GM19463 (cell line): ENCODE data around the gene DCUN1D2.
"Not testable (repeated sequence)": the region's sequence is repeated elsewhere in the genome, so short reads cannot be mapped to it uniquely, and the experiment has no call there.

Experiments used
- ATAC-seq: cut with Tn5 transposase; IDR thresholded peaks from one replicate; pipeline ENCODE4 v1.9.1; 2021; ENCODE audit warnings: mild to moderate bottlenecking, moderate library complexity; ENCODE audit not compliant: unreplicated experiment

The DCUN1D2 gene

DNA sequence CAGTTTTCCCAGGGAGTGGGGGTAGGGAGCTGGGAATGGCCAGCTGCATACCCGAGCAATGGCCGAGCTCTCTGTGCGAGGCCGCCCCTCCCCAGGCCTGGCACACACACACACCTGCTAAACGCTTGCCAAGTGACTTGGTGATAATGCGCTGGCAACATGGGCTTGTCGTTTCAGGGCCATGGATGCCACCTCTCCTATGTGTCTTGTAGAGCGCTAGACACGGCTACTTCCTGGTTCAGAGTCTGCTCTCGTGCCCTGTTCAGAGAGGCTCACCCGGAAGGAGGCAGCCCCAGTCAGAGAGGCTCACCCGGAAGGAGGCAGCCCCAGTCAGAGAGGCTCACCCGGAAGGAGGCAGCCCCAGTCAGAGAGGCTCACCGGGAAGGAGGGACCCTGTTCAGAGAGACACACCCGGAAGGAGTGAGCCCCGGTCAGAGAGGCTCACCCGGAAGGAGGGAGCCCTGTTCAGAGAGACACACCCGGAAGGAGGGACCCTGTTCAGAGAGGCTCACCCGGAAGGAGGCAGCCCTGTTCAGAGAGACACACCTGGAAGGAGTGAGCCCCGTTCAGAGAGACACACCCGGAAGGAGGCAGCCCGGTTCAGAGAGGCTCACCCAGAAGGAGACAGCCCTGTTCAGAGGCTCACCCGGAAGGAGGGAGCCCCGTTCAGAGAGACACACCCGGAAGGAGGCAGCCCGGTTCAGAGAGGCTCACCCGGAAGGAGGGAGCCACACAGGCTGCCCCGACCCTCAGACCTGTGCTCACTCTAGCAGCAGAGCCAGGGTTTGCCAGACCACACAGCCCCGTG lies 41.4 kb downstream of the DCUN1D2 start:
- ATAC-seq: no peak

DNA sequence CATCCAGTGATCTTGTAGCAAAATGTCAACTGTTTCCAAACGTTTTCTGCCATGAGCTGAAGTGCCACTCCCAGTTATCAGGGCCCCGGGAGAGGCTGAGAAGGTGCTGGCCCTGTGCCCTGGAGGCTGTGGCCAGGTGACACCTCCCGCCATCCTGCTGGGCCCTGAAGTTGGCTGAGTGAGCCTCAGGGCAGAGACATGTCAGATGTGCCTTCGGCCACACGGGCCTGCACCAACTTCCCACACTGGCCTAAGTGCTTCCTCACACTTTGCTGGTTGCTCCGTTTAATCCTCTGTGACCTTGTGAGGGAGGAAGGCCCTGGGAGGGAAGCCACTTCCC lies 42.0 kb downstream of the DCUN1D2 start:
- ATAC-seq: no peak

DNA sequence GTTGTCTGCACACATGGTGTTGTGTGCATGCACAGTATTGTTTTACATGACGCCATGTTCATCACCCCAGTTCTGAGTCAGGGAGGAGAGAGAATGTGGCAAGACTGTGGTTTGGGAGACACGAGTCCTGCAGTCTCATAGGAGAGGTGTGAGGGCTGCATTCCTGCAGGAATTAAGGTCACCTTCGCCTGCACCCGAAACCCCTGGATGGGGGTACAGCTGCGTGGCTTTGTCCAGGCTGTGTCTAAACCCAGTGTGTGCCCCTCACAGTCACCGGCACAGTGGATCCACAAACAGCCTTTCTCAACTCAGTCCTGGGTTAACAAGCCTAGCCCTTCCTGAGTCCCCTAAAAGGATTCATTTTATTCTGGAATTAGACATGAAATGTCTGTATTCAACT lies 42.9 kb downstream of the DCUN1D2 start:
- ATAC-seq: no peak

DNA sequence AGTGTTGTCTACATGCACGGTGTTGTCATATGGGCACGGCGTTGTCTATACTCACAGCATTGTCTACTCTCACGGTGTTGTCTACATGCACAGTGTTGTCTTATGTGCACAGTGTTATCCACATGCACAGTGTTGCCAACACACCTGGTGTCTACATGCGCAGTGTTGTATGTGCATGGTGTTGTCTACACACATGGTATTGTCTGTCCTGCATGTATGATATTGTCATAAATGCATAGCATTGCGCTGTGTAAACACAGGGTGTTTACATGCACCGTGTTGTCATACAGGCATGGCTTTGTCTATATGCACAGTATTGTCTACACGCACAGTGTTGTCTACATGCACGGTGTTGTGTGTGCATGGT lies 44.0 kb downstream of the DCUN1D2 start:
- no peak for ATAC-seq

DNA sequence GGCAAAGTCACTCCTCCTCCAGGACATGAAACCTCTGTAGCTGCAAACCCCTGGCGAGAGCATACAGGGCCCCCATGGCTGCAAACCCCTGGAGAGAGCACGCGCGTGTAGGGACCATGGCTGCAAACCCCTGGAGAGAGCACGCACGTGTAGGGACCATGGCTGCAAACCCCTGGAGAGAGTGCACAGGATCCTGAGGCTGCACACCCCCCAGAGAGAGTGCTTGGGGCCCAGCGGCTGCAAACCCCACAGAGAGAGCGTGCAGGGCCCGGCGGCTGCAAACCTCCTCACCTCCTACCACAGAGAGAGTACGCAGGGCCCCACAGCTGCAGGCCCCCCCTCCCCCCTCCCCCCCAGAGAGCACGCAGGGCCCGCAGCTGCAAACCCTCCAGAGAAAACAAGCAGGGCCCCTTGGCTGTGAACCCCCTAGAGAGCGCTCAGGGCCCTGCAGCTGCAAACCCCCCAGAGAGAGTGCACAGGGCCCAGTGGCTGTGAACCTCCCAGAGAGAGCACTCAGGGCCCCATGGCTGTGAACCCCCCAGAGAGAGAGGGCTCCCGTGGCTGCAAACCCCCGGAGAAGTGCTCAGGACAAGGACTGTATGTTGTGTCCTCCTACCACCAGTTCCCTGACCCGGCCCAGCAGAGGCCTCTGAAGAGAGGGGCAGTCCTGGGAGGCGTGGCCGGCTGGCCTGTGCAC lies 44.6 kb downstream of the DCUN1D2 start:
- ATAC-seq: no peak

DNA sequence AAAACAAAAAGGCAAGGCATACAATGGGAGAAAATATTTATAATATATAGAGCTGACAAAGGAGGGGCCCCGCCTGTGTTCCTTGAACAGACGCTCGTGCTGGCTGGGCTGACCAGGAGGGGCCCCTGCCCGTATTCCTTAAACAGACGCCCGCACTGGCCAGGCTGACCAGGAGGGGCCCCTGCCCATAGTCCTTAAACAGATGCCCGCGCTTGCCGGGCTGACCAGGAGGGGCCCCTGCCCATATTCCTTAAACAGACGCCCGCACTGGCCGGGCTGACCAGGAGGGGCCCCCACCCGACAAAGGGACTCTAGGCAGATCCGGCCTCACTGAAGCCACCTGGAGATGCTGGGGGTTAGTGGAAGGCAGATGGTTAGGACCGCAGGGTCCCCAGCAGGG lies 46.5 kb downstream of the DCUN1D2 start:
- ATAC-seq: no peak

DNA sequence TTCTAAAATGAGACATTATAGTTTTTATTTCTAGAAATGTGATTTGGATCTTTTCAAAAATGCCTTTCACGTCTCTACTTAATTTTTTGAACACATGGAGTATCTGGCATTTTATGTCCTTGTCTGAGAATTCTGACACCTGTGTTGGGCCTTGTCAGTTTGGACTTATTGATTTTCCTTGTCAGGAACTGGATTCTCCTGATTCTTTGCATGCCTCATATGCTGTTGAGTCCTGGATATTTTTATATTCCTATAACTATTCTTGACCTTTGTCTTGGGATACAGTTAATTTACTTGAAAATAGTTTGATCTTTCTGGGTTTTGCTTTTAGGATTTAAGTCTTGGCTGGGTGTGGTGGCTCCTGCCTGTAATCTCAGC lies 47.5 kb downstream of the DCUN1D2 start:
- ATAC-seq: no peak

DNA sequence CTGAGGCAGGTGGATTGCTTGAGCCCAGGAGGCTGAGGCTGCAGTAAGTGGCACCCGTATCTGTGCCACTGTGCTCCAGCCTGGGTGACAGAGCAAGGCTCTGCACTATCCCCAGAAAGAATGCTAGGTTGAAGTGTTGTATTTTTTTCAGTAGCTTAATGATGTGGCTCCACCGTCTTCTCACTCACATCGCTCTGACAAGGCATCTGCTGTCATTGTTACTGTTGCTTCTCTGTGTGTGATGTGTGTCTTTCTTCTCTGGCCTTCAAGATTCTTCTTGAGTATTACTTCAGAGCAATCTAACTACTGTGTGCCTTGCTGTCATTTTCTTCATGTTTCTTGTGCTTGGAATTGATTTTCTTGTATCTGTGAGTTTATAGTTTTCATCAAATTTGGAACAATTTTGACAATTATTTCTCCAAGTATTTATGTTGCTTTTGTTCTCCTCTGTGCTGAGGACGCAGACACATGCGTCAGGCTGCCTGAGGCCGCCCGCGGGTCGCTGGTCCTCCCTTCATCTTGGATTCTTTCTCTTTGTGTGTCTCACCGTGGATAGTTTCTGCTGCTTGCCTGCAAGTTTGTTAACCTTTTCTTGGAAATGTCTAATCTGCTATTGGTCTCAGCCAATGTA lies 48.0 kb downstream of the DCUN1D2 start:
- ATAC-seq: no peak

DNA sequence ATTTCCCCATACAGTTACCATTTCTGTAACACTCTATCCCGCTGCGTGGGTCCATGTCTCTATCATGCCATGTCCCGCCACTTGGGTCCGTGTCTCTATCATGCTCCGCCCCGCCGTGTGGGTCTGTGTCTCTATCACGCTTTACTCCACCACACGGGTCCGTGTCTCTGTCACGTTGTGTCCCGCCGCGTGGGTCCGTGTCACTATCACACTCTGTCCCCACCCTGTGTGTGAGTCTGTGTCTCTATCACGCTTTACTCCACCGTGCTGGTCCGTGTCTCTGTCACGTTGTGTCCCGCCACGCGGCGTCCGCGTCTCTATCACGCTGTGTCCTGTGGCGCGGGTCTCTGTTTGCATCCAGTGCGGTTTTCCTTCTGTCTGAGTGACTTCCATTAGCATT lies 48.9 kb downstream of the DCUN1D2 start:
- ATAC-seq: no peak

DNA sequence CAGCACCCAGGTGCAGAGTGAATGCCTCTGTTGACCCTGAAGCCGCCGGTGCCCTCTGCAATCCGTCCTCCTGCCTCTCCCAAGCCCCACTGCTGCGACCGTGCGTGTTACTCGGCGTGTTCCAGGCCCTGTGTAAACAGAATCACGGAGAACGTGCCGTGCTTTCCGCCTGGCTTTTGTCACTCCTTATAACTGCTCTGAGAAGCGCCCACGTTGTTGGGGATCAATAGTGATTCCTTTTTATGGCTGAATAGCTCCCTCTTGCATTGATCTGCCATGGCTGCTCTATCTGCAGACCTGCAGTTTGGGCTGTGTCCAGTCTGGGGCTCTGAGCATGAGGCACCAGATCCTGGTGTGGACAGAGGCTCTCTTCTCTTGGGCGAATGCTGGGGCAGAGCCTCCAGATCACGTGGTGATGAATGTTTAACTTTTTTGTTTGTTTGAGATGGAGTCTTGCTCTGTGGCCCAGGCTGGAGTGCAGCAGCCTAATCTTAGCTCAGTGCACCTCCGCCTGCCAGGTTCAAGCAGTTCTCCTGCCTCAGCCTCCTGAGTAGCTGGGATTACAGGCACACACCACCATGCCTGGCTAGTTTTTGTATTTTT lies 53.0 kb downstream of the DCUN1D2 start:
- ATAC-seq: no peak

DNA sequence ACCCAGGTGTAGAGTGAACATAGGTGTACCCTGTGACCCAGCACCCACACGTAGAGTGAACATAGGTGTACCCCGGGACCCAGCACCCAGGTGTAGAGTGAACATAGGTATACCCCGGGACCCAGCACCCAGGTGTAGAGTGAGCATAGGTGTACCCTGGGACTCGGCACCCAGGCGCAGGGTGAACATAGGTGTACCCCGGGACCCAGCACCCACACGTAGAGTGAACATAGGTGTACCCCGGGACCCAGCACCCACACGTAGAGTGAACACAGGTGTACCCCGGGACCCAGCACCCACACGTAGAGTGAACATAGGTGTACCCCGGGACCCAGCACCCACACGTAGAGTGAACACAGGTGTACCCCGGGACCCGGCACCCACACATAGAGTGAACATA lies 53.6 kb downstream of the DCUN1D2 start:
- ATAC-seq: not testable (repeated sequence)

DNA sequence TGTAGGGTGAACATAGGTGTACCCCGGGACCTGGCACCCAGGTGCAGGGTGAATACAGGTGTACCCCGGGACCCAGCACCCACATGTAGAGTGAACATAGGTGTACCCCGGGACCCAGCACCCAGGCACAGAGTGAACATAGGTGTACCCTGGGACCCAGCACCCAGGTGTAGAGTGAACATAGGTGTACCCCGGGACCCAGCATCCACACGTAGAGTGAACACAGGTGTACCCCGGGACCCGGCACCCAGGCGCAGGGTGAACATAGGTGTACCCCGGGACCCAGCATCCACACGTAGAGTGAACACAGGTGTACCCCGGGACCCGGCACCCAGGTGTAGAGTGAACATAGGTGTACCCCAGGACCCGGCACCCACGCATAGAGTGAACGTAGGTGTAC lies 54.6 kb downstream of the DCUN1D2 start:
- ATAC-seq: not testable (repeated sequence)

DNA sequence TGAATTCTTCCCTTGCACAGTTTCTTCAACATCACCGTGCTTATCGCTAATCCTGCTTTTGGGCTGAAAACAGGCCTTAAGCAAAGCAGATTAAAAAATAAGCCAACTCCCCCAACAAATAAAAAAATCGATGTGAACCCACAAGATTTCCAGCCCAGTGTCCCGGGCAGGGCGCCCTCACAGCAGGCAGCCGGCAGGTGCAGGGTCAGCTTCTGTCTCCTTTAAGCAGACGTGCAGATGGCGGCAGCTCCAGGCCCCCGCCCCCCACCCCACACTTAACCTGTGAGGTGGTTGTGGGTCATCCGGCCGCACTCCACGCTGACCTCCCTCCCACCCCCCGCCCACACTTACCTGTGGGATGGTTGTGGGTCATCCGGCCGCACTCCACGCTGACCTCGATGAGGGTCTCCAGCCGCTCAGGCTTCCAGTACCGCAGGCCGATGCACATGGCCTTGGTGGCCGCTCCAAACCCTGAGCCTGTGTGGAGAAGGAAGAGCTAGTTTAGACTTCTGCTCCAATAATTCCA lies 57.1 kb downstream of the DCUN1D2 start:
- no peak for ATAC-seq

DNA sequence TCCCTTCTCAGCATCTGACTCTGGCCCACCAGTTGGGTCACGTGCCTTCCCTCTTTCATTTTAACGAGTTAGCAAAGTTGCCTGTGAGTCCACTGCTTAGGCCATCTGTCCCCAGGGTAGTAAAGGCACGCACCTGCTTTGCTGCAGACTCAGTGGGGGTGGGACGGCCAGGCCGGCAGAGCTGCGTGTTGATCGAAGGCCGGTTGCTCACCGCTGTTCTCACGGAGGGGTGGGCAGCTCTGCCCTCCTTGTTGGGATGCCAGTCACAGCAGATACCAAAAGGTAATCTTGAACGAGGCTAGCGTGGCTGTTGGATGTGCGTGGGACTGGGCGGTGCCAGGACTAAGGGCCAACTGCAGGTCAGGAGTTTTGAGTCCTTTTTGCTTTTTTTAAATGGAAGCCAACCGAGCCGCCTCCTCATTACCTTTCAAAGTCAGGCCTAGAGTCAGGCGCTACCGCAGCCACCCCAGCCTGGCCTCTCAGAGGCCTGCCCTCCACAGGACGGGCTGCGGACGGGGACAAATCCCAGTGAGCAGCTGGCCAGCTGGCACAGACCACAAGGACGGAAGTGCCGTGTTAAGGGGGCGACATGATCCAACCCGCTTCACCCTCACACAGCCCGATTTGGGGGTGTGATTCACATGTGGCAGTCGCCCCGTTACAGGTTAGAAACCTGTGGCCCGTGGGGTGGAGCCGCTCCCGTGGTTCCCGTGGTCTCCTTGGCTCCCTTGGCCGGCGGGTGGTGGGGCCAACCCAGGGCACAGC lies 57.8 kb downstream of the DCUN1D2 start:
- ATAC-seq: no peak

DNA sequence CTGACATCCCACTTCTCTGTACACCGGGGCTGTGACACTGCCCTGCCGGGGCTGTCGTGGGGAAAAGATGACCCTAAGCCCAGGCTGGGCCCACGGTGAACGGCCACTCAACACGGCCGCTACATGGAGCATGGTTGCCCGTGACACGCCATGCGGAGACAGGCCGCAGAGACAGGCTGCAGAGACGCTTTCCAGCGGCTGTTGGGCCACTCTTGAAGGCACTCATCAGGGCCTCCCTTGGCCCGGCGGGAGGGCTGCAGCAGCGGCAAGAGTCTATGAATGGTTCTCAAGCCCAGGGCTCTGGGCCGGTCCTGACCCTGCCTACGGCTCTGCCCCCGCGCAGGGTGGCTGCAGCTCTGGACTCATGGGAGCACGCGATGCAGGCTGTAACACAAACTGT lies 59.3 kb downstream of the DCUN1D2 start:
- no peak for ATAC-seq

DNA sequence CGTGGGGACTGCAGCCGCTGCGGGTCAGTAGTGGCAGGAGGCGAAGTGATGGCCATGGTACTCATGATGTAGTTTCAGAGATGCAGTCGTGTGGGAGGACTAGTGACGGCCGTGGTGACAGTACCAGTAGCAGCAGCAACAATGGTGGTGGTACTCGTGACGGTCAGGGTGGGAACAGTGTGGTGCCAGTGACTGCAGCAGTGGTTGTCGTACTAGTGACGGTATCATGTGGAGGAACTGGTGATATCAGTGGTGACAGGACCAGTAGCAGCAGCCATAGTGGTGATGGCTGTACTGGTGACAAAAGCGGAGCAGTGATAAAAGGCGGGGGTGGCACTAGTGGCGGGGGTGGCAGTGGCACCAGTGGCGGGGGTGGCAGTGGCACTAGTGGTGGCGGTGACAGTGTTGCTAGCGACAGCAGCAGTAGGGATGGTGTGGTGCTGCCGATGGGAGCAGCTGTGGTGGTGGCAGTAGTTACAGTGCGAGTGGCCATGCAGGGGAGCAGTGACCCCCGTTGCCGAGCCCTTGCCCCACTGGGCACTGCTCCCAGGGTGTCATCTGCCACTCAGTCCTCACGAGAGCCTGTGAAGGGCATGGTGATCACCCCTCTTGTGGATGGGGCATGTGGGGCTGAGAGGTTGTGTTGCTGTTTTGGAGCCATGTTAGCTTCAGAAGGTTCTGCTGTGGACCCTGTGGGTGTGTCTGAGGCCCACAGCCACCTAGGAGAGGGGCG lies 60.0 kb downstream of the DCUN1D2 start:
- ATAC-seq: no peak

DNA sequence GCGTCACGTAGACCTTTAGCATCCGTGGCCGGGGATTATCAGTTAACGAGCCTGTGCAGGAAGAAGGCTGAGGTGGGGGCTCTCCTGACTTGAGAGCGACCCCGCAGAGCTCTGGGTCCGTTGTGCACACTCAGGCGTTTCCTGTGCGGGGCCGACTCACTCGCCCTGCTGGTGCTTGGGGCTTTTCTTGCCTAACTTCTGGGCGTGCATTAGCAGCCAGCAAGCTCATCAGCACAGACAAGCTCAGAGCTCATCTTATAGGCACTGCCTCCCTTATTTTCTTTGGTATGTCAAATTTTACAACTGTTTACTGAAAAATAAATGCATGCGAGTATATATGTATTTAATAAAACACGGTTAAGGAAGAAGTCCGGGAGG lies 60.9 kb downstream of the DCUN1D2 start:
- ATAC-seq: no peak

DNA sequence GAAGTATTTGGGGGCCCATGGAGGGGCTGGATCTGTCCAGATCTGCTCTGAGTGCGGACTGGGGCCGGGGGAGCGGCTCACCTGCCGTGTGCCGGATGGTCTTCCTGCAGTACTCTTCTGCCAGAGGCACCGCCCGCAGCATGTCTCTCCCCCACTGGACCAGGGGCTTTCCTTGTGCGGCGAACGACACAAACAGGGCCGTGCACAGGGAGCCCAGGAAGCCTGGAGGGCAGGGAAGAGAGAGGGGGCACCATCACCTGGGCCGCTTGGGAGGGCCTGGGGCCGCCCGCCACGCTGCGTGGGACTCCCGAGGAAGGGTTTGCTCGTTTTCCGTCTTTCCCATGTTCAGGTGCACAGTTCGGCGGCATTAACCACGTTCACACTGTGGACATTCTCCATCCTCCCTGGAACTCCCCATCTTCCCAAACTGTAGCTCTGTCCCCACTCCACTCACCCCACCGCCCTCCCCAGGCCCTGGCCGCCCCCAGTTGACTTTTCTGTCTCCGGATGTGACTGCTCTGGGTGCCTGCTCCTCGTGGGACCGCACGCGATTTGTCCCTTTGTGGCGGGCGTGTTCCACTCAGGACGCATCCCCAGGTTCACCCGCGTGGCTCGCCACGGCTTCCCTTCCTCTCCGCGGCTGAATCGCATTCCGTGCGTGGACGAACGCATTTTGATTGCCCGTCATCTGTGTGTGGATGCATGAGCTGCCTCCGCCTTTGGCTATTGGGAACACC lies 61.5 kb downstream of the DCUN1D2 start:
- ATAC-seq: no peak

DNA sequence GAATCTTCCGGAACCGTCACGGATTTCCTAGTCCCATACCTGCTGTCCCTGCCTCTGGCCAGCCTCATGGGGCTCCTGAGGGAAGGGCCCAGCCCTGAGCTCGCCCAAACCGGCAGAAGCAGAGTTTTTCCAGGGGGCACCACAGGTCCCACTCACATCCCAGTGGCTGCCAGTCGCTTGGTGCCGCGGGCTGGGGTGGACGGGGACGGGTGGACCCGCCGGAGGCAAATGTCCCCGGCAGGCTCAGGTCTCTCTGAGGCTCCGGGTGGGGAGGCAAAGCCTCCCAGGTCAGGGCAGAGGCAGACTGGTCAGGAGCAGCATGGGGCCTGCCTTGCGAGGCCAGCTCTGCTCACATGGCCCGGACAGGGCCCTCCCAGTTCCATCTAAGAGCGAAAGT lies 62.0 kb downstream of the DCUN1D2 start:
- no peak for ATAC-seq
